ENCODE results near the gene DNM1.

- TF ChIP-seq POLR2A (IDR thresholded peaks at IDR 0.05; ENCODE audit: low read length), result no peak
- TF ChIP-seq GATA1 (IDR thresholded peaks at IDR 0.05; ENCODE audit: low read depth, low read length), result no peak
These were observed 543 bp upstream of the DNM1 start for GRCh38 chr9:128202648-128203023.

Measured in erythroblast (primary cell).